Mucosa of rectum (tissue), 2 donors: ENCODE data around the gene SPON1.
"Not testable (repeated sequence)": the region's sequence is repeated elsewhere in the genome, so short reads cannot be mapped to it uniquely, and the experiment has no call there.

Experiments
- H3K27ac ChIP-seq, 2 donors: one replicate each; pipeline ENCODE4 v1.7.0; 2013; ENCODE audit warnings: inconsistent platforms in 2 of 2, low read depth in 2 of 2, low read length in 2 of 2
- H3K27me3 ChIP-seq, 2 donors: one replicate each; pipeline ENCODE4 v1.7.0; 2013; ENCODE audit warnings: low read length in 2 of 2; ENCODE audit not compliant: control insufficient read depth in 2 of 2, insufficient read depth in 2 of 2
- H3K36me3 ChIP-seq, 2 donors: one replicate each; pipeline ENCODE4 v1.7.0; 2013; ENCODE audit warnings: low read length in 2 of 2; ENCODE audit not compliant: control insufficient read depth in 2 of 2, insufficient read depth in 2 of 2
- H3K4me1 ChIP-seq, 2 donors: one replicate each; pipeline ENCODE4 v1.7.0; 2013; ENCODE audit warnings: low read length in 2 of 2, mild to moderate bottlenecking in 1 of 2; ENCODE audit not compliant: control insufficient read depth in 2 of 2, insufficient read depth in 2 of 2
- H3K4me3 ChIP-seq, 2 donors: one replicate each; pipeline ENCODE4 v1.7.0; 2013; ENCODE audit warnings: low read length in 2 of 2
- H3K9ac ChIP-seq, 2 donors: one replicate each; pipeline ENCODE4 v1.7.0; 2013; ENCODE audit warnings: low read length in 2 of 2, low read depth in 1 of 2, mild to moderate bottlenecking in 1 of 2
- H3K9me3 ChIP-seq, 2 donors: one replicate each; pipeline ENCODE4 v1.7.0; 2013; ENCODE audit warnings: low read length in 2 of 2; ENCODE audit not compliant: control insufficient read depth in 2 of 2
- donor health status: healthy.
- donor health status: Normal muscosa, but diverticular disease.

SPON1 gene

DNA sequence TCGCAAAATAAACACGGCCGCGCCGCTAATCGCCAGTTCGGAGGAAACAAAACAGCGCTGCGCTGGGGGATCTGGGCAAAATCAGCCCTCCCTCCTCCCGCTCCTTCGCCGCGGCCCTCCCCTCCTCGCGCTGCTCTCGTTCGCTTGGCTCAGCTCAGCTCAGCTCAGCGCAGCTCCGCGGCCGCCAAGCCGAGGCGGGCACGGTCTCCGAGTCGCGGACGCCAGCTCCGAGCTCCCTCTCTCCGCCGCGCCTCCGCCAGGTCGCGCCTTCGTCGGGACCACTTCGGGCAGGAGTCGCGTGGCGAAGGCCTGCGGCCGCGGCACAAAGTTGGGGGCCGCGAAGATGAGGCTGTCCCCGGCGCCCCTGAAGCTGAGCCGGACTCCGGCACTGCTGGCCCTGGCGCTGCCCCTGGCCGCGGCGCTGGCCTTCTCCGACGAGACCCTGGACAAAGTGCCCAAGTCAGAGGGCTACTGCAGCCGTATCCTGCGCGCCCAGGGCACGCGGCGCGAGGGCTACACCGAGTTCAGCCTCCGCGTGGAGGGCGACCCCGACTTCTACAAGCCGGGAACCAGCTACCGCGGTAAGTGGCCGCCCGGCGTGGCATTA lies at the start of gene SPON1:
Gene SPON1 (plus strand): TSS at position 162 of the 607 bp plus-strand sequence. CDS start 182 bp downstream, at position 344.
- Histone ChIP-seq H3K36me3 (no peaks in the 10 kb centered on the region), H3K9me3 (no peaks in the 10 kb centered on the region), H3K4me1 (peaks cover 25 to 41% of the 10 kb centered on the region in 2 donors), H3K27me3 (peaks cover 0 to 3% of the 10 kb centered on the region in 2 donors), H3K9ac (peak within 1 kb of the TSS; percentile 61 to 88), H3K27ac (peak within 1 kb of the TSS; percentile 84 to 85), H3K4me3 (peak within 1 kb of the TSS; percentile 75 to 88)

DNA sequence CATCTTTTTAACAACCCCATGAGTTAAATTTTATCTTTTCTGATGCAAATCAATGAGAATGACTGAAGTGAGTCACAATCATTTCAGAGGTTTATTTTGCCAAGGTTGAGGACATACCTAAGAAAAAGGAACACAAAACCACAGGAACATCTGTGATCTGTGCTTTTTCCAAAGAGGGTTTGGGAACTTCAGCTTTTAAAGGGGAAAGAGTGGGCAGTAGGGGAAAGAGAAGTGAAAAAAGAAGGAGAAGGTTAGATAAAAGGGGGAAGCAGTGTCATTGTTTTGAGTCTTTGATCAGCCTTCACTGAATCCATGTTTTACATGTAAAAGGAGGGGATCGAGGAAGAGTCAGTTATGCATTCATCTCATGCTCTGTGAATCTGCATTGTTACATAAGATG lies 45.3 kb upstream of the SPON1 start:
- Histone ChIP-seq H3K4me3 (no peak overlapping the region), H3K9ac (no peak overlapping the region), H3K36me3 (no peaks in the 10 kb centered on the region), H3K4me1 (no peaks in the 10 kb centered on the region), H3K9me3 (no peaks in the 10 kb centered on the region), H3K27me3 (no peaks in the 10 kb centered on the region), H3K27ac (no peak overlapping the region)

DNA sequence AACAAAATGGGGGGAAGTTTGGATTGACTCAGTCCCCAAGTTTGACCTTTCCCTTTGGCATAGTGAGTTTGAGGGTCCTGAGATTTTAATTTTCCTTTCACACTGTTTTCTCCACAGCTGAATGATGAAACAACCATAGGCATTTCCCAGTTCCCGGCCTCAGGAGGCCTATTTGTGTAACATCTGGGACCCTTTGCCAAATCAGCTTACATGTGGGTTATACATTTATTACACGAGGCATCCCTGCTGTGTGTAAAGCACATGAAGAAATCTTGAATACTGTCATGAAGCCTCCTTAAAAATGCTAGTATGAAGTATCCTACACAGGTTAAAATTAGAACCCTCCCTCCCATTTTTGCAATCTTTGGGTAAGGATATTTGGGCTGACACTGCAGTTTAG lies 44.6 kb upstream of the SPON1 start:
- peaks cover 0 to 3% of the 10 kb centered on the region in 2 donors for H3K4me1 ChIP-seq
- no peak overlapping the region for H3K9ac ChIP-seq
- no peaks in the 10 kb centered on the region for H3K27me3 ChIP-seq
- no peak overlapping the region for H3K27ac ChIP-seq
- H3K9me3 ChIP-seq = no peaks in the 10 kb centered on the region
- H3K36me3 ChIP-seq = no peaks in the 10 kb centered on the region
- no peak overlapping the region for H3K4me3 ChIP-seq

DNA sequence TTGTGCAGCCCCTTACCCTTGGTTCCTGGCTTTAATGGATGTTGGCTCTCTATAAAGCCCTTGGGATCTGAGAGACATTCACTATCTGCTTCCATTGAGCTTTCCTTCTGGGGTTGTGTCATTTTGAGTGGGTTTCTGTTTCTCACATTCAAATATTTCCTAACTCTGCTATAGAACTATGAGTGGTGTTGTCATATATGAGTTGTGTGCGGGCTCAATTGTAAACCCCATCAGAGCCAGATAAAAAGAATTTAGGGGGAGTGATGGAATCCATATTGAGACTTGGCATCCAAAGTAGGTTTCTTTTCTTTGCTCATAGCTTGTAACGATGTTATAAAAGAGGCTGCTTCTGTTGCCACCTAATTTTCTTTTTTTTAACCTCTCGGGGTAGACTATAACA lies 41.8 kb upstream of the SPON1 start:
- no peaks in the 10 kb centered on the region for H3K27me3 ChIP-seq
- no peak overlapping the region for H3K4me3 ChIP-seq
- no peak overlapping the region for H3K9ac ChIP-seq
- no peaks in the 10 kb centered on the region for H3K36me3 ChIP-seq
- peaks cover 0 to 13% of the 10 kb centered on the region in 2 donors for H3K4me1 ChIP-seq
- no peak overlapping the region for H3K27ac ChIP-seq
- H3K9me3 ChIP-seq = no peaks in the 10 kb centered on the region

DNA sequence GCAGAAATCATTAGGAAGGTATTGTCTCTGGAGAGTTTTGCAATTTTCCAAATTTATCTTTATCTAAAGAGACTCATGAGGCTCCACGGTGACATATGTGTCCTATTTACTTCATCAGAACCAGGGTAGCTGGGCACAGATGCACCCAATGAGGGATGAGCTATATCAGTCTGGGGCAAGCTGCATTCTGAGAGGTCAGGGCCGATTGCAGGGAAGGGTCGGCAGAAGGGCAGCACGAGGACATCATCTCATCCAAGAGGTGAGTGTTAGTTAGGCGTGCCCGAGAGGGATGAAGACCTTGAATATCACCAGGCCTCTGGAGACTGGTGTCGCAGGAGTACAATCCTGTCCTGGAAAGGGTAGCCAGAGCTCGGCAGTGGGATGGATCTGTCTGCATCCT lies 41.0 kb upstream of the SPON1 start:
- Histone ChIP-seq H3K4me3 (no peak overlapping the region), H3K36me3 (no peaks in the 10 kb centered on the region), H3K4me1 (peaks cover 0 to 13% of the 10 kb centered on the region in 2 donors), H3K9ac (no peak overlapping the region), H3K27ac (no peak overlapping the region), H3K27me3 (no peaks in the 10 kb centered on the region), H3K9me3 (no peaks in the 10 kb centered on the region)

DNA sequence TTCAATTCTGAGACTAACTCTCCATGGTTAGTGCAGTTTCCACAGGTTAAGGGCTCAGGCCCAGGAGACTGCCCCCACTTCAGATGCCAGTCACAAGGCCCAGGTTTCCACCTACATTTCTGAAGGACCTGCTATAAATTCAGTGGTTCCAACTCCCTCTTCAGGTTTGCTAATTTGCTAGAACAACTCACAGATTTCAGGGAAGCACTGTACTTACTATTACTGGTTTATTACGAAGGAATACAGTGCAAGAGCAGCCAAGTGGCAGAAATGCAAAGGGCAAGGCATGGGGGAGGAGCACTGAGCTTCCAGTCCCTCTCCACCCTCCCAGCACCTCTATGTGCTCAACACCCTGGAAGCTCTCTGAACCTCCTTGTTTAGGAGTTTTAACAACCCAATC lies 39.3 kb upstream of the SPON1 start:
- H3K4me1 ChIP-seq = peaks cover 0 to 13% of the 10 kb centered on the region in 2 donors
- no peaks in the 10 kb centered on the region for H3K9me3 ChIP-seq
- no peaks in the 10 kb centered on the region for H3K27me3 ChIP-seq
- H3K36me3 ChIP-seq = no peaks in the 10 kb centered on the region
- H3K4me3 ChIP-seq = no peak overlapping the region
- no peak overlapping the region for H3K9ac ChIP-seq
- no peak overlapping the region for H3K27ac ChIP-seq

DNA sequence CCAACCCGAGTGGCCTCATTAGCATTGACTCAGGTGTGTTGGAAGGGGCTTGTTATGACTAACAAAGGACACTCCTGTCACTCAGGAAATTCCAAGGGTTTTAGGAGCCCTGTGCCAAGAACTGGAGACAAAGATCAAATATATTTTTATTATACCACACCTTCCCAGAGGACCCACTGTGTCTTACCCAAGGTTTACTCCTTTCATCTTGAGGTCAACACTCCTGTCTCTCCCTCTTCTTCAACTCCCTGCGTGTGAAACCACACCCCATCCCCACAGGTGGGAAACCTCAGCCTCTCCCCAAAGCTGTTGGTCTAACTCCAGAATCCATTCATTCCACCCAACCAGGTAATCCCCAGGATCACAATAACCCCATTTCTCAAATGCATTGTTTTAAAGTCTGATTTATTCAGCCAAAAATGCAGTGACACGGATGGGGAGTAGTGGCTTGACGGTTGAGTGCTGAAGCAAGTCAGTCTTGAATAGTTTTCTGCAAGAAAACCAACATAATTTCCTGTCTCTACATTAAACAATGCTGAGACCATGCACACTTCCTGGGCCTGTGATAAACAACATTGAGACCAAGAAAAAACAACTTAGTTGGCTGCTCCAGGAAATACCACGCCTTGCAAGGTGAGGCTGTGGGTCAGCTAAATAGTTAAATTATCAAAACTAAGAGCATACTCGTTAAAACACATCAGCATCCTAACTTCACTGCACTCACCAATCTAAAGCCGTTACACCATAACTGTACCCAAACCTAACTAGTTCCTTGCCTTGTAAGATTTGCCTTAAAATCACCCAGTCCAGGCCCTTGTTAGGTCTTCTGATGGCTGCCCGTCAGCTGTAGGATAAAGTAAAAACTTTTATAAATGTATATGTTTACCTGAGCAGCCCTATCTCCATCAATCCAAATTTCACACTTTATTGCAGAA lies 38.5 kb upstream of the SPON1 start:
- H3K27me3 ChIP-seq = no peaks in the 10 kb centered on the region
- no peak overlapping the region for H3K27ac ChIP-seq
- H3K36me3 ChIP-seq = no peaks in the 10 kb centered on the region
- no peak overlapping the region for H3K4me3 ChIP-seq
- no peaks in the 10 kb centered on the region for H3K9me3 ChIP-seq
- no peak overlapping the region for H3K9ac ChIP-seq
- H3K4me1 ChIP-seq = peaks cover 0 to 13% of the 10 kb centered on the region in 2 donors

DNA sequence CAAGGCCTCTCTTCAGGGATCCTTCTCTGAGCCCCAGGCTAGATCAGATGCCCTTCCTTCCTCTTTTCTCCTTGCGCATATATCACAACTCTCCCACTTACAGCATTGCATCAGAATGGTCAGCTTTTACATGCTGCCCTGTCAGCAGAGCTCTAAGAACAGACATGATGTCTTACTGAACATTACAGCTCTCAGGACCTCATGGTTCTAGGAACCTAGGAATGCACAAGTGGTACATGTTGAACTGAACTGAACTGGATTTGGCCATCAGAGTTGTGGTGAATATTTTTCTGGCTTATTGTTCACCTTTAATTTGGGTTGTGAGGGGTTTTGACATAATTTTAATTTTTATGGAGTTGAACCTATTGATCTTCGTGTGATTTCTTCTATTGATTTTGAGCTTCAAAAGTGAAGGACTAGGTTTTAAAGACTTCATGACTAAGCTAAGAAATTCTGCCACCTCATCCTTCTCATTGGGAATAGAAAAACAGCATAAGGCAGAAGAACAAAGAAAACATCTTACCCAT lies 37.7 kb upstream of the SPON1 start:
- Histone ChIP-seq H3K36me3 (no peaks in the 10 kb centered on the region), H3K9me3 (no peaks in the 10 kb centered on the region), H3K27ac (no peak overlapping the region), H3K9ac (no peak overlapping the region), H3K4me3 (no peak overlapping the region), H3K27me3 (no peaks in the 10 kb centered on the region), H3K4me1 (peaks cover 0 to 13% of the 10 kb centered on the region in 2 donors)

DNA sequence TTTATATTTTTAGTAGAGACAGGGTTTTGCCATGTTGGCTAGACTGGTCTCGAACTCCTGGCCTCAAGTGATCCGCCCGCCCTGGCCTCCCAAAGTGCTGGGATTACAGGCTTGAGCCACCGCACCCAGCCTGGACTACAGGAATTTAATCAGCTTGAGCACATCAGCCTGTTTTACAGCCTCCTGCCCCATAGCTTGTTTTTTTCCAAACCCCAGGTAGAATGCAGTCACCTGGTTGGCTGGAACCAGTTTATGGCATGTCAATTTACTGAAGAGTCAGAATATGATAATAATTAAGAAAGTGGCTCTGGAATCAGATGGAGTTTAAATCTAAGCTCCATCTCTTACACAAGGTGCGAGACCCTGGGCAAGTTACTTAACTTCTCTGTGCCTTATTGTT lies 36.2 kb upstream of the SPON1 start:
- not testable (repeated sequence) for H3K9me3 ChIP-seq, H3K4me3 ChIP-seq, H3K9ac ChIP-seq, H3K27ac ChIP-seq, H3K36me3 ChIP-seq, H3K27me3 ChIP-seq
- peaks cover 0 to 13% of the 10 kb centered on the region in 2 donors for H3K4me1 ChIP-seq

DNA sequence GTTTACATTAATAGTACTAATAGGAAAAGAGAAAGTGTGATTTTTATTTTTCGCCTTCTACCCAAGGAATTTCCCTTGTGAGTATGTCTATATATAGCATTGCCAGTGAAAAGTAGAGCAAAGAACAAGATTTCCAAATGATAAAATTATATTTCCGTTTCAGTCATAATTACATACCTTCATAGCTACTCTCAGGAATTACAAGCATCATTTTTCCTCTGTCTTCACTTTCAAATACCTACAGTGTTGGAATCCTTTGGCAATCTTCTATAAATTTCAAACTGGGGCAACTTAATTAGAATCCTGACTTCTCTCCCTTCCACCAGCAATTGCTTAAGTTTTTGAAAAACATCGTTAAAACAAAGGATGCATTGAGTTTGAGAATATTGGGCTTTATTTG lies 35.5 kb upstream of the SPON1 start:
- Histone ChIP-seq H3K4me3 (no peak overlapping the region), H3K27ac (no peak overlapping the region), H3K9me3 (no peaks in the 10 kb centered on the region), H3K9ac (no peak overlapping the region), H3K36me3 (no peaks in the 10 kb centered on the region), H3K4me1 (peaks cover 0 to 13% of the 10 kb centered on the region in 2 donors), H3K27me3 (no peaks in the 10 kb centered on the region)
